Gastroesophageal sphincter (tissue), 3 donors: ENCODE results near the gene SLC7A1.
"Not testable (repeated sequence)": the region's sequence is repeated elsewhere in the genome, so short reads cannot be mapped to it uniquely, and the experiment has no call there.

ENCODE experiments used
- CTCF ChIP-seq, 4 experiments: fragments of 200-600 bp in 2 of 4; fragments of 450-650 bp in 2 of 4; sonication (generic) in 1 of 4; IDR thresholded peaks; one replicate each; pipeline ENCODE4 v1.5.1; 2017 to 2019; ENCODE audit warnings: antibody characterized with exemption in 4 of 4, mild to moderate bottlenecking in 2 of 4, moderate library complexity in 2 of 4
- EP300 ChIP-seq: sonication (generic); formaldehyde crosslinking; IDR thresholded peaks from one replicate; pipeline ENCODE4 v1.6.1; 2017; ENCODE audit warnings: antibody characterized with exemption, mild to moderate bottlenecking
- POLR2A ChIP-seq, 2 donors: fragments of 450-650 bp; IDR thresholded peaks; one replicate each; pipeline ENCODE4 v1.6.1; 2017; ENCODE audit warnings: antibody characterized with exemption in 2 of 2, mild to moderate bottlenecking in 2 of 2, moderate library complexity in 1 of 2
- POLR2AphosphoS5 ChIP-seq: sonication (generic); formaldehyde crosslinking; IDR thresholded peaks from one replicate; pipeline ENCODE4 v1.6.1; 2017; ENCODE audit warnings: antibody characterized with exemption

GRCh38 chr13:29636831-29637230 lies 41.3 kb upstream of the SLC7A1 start:
- TF ChIP-seq CTCF (IDR thresholded peaks at IDR 0.05); POLR2A (IDR thresholded peaks at IDR 0.05); POLR2AphosphoS5; EP300: not testable (repeated sequence)
